Neural progenitor cell (in vitro differentiated cells): ENCODE measurements around the gene SPRR1B. TPM values are rescaled to one million over a fixed set of nuclear protein-coding genes. Genes with fewer than 3 reads are reported as not detected.
"Not testable (repeated sequence)": the region's sequence is repeated elsewhere in the genome, so short reads cannot be mapped to it uniquely, and the experiment has no call there.

ENCODE experiments used
- DNase-seq: peaks from one replicate; pipeline ENCODE4 v3.0.0-alpha.2; 2016; ENCODE audit warnings: low spot score
- H2AFZ ChIP-seq: fragments of 200-600 bp; sonication (generic); replicated peaks from 2 replicates; pipeline ENCODE4 v1.6.1; 2016; ENCODE audit warnings: antibody characterized with exemption
- H3F3A ChIP-seq: fragments of 200-600 bp; sonication (generic); 2 replicates; pipeline ENCODE4 v1.6.1; 2016; ENCODE audit warnings: antibody characterized with exemption, low read depth
- H3K27ac ChIP-seq: fragments of 200-600 bp; sonication (generic); 2 replicates; pipeline ENCODE4 v1.5.1; 2016; ENCODE audit warnings: mild to moderate bottlenecking
- H3K27me3 ChIP-seq: fragments of 200-600 bp; sonication (generic); 2 replicates; pipeline ENCODE4 v1.6.1; 2016; ENCODE audit warnings: mild to moderate bottlenecking, moderate library complexity
- H3K36me3 ChIP-seq: fragments of 200-600 bp; sonication (generic); 2 replicates; pipeline ENCODE4 v1.5.1; 2016
- H3K4me1 ChIP-seq: fragments of 200-600 bp; sonication (generic); 2 replicates; pipeline ENCODE4 v1.6.1; 2016; ENCODE audit warnings: mixed run types
- H3K4me2 ChIP-seq: fragments of 200-600 bp; sonication (generic); 2 replicates; pipeline ENCODE4 v1.6.1; 2016
- H3K4me3 ChIP-seq: fragments of 200-600 bp; sonication (generic); 2 replicates; pipeline ENCODE4 v1.5.1; 2016
- H3K79me2 ChIP-seq: fragments of 200-600 bp; sonication (generic); 2 replicates; pipeline ENCODE4 v1.6.1; 2016; ENCODE audit warnings: low read depth
- H3K9ac ChIP-seq: fragments of 200-600 bp; sonication (generic); 2 replicates; pipeline ENCODE4 v1.6.1; 2016
- H3K9me3 ChIP-seq: fragments of 200-600 bp; sonication (generic); 2 replicates; pipeline ENCODE4 v1.5.1; 2016; ENCODE audit warnings: low read depth
- H4K20me1 ChIP-seq: fragments of 200-600 bp; sonication (generic); 2 replicates; pipeline ENCODE4 v1.6.1; 2016; ENCODE audit warnings: low read depth
- H3K27ac Mint-ChIP-seq: 3 replicates; pipeline ENCODE4 v1.8.0; 2021; ENCODE audit warnings: mixed read lengths
- H3K27me3 Mint-ChIP-seq: 2 replicates; pipeline ENCODE4 v1.8.0; 2022; ENCODE audit warnings: low read depth, mild to moderate bottlenecking, inconsistent platforms, moderate library complexity, mixed read lengths; ENCODE audit not compliant: insufficient read depth
- H3K36me3 Mint-ChIP-seq: 3 replicates; pipeline ENCODE4 v1.8.0; 2021; ENCODE audit warnings: mixed read lengths
- H3K4me1 Mint-ChIP-seq: 3 replicates; pipeline ENCODE4 v1.8.0; 2021; ENCODE audit warnings: mixed read lengths
- H3K4me3 Mint-ChIP-seq: 3 replicates; pipeline ENCODE4 v1.8.0; 2021; ENCODE audit warnings: mild to moderate bottlenecking, moderate library complexity, mixed read lengths
- H3K9me3 Mint-ChIP-seq: 3 replicates; pipeline ENCODE4 v1.8.0; 2020; ENCODE audit warnings: mixed read lengths
- CTCF ChIP-seq: fragments of 200-600 bp; sonication (generic); IDR thresholded peaks from 2 replicates; pipeline ENCODE4 v1.5.1; 2017; ENCODE audit warnings: antibody characterized with exemption, mild to moderate bottlenecking
- EZH2 ChIP-seq: fragments of 200-600 bp; sonication (generic); IDR thresholded peaks from 2 replicates; pipeline ENCODE4 v1.6.1; 2017; ENCODE audit warnings: antibody characterized with exemption, mild to moderate bottlenecking, moderate library complexity
- EZH2phosphoT487 ChIP-seq: fragments of 200-600 bp; sonication (generic); IDR thresholded peaks from 2 replicates; pipeline ENCODE4 v1.6.1; 2017; ENCODE audit warnings: antibody characterized with exemption
- total RNA-seq: library from RNA; depleted of rRNA; stranded (reverse); fragments of >200 nt; gene quantifications from 2 replicates; pipeline ENCODE4 v1.2.3, GENCODE V29; 2015; ENCODE audit warnings: low replicate concordance

SPRR1B gene
- total RNA-seq, 1 donor from 2014 or later = not detected

DNA sequence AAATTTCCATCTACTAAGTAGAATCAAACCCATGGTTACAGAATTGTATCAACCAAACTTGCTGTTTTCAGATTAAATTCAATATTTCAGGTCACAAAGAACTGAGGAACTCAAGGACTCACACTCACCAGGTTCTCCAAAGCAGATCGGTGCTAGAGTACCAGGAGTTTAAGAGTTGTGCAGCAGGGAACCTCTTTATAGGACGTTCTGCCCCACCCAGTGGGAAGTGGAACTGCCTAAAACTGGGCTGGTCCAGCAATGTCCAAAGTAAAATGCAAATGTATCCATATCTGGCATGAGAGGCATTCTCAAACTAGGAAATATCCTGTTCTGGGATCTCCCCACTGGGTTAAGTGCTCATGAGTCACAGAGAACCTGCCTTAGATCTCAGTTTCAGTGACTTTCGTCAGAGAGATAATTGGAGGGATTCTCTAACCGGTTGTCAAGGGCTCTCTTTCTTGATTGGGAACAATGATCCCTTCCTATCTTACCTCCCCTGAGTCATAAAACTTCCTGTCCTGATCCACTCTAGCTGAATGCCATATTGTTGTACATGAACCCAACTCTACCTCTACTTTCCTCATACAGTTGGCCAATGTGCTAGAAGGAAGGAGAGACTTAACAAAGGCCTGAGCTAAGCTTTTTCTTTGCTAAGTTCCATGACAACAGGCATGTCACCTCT is 10.1 kb downstream of the SPRR1B start, which contains the start of gene SPRR2D:
SPRR2D (minus strand) TSS at position 171 of the 682 bp plus-strand sequence. CDS start 774 bp downstream, outside the sequence.
- no peaks in the 10 kb centered on the region for H3K4me1 Mint-ChIP-seq
- H3K27ac Mint-ChIP-seq = no peak within 1 kb of the TSS

GRCh38 chr1:153049211-153049610 is 18.2 kb downstream of the SPRR1B start:
- Mint-ChIP-seq H3K27ac (no peak overlapping the region), H3K36me3 (no peaks in the 10 kb centered on the region), H3K4me3 (no peak overlapping the region), H3K27me3 (no peaks in the 10 kb centered on the region), H3K4me1 (no peaks in the 10 kb centered on the region), H3K9me3 (no peaks in the 10 kb centered on the region)
- Histone ChIP-seq H3F3A (no peaks in the 10 kb centered on the region), H4K20me1 (no peaks in the 10 kb centered on the region), H3K9ac (no peak overlapping the region), H3K79me2 (no peaks in the 10 kb centered on the region), H3K4me3 (no peak overlapping the region), H3K36me3 (no peaks in the 10 kb centered on the region), H3K4me1 (no peaks in the 10 kb centered on the region), H3K27ac (no peak overlapping the region), H3K27me3 (no peaks in the 10 kb centered on the region), H3K9me3 (peaks cover 17% of the 10 kb centered on the region), H3K4me2 (no peak overlapping the region), H2AFZ (no peak overlapping the region)
- DNase-seq = no peak
- TF ChIP-seq EZH2phosphoT487 (no peak), CTCF (no peak), EZH2 (no peak)

More for the DNA sequence above, 10.1 kb downstream of the SPRR1B start, which contains the start of gene SPRR2D:
- no peak for DNase-seq
- H3K36me3 ChIP-seq = no peaks in the 10 kb centered on the region
- H3K4me3 Mint-ChIP-seq = no peak within 1 kb of the TSS
- H3K9me3 Mint-ChIP-seq = no peaks in the 10 kb centered on the region
- TF ChIP-seq EZH2phosphoT487 (no peak), EZH2 (no peak), CTCF (no peak)
- no peaks in the 10 kb centered on the region for H3K27me3 ChIP-seq
- H2AFZ ChIP-seq = no peak within 1 kb of the TSS
- H3K27ac ChIP-seq = no peak within 1 kb of the TSS
- no peaks in the 10 kb centered on the region for H4K20me1 ChIP-seq
- no peak within 1 kb of the TSS for H3K4me3 ChIP-seq
- H3K9ac ChIP-seq = no peak within 1 kb of the TSS
- no peaks in the 10 kb centered on the region for H3K36me3 Mint-ChIP-seq
- no peaks in the 10 kb centered on the region for H3K4me1 ChIP-seq
- H3K27me3 Mint-ChIP-seq = peaks cover 4% of the 10 kb centered on the region
- no peak within 1 kb of the TSS for H3K4me2 ChIP-seq
- H3K9me3 ChIP-seq = peaks cover 5% of the 10 kb centered on the region
- no peaks in the 10 kb centered on the region for H3F3A ChIP-seq
- H3K79me2 ChIP-seq = no peaks in the 10 kb centered on the region

GRCh38 chr1:153056111-153056510 is 25.1 kb downstream of the SPRR1B start:
- H3F3A ChIP-seq, H4K20me1 ChIP-seq, H3K27me3 ChIP-seq, H3K4me2 ChIP-seq, DNase-seq, H3K9me3 Mint-ChIP-seq, H3K36me3 Mint-ChIP-seq, H3K9ac ChIP-seq, H3K27me3 Mint-ChIP-seq, H3K9me3 ChIP-seq, H3K27ac Mint-ChIP-seq, H3K4me3 Mint-ChIP-seq, H2AFZ ChIP-seq, H3K4me1 ChIP-seq, H3K79me2 ChIP-seq, H3K4me1 Mint-ChIP-seq, H3K4me3 ChIP-seq, H3K36me3 ChIP-seq, H3K27ac ChIP-seq: not testable (repeated sequence)

DNA sequence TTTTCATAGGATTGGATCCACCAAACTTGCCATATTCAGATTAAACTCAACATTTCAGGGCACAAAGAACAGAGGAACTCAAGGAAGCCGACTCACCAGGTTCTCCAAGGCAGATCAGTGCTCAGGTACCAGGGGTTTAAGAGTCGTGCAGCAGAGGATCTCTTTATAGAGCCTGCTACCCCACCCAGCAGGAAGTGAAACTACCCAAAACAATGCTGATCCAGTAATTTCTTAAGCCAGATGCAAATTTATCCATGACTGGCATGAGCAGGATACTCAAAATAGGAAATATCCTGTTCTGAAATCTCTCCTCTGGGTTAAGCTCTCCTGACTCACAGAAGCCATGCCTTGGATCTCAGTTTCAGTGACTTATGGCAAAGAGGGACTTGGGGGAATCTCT is 26.4 kb downstream of the SPRR1B start, which contains the start of gene SPRR2A:
SPRR2A (minus strand) TSS at position 138 of the 400 bp plus-strand sequence. CDS start 777 bp downstream, outside the sequence.
- H3K4me3 Mint-ChIP-seq = no peak within 1 kb of the TSS
- H2AFZ ChIP-seq = no peak within 1 kb of the TSS

More for the DNA sequence above, 26.4 kb downstream of the SPRR1B start, which contains the start of gene SPRR2A:
- Mint-ChIP-seq H3K27ac (no peak within 1 kb of the TSS), H3K9me3 (no peaks in the 10 kb centered on the region), H3K4me1 (no peaks in the 10 kb centered on the region), H3K27me3 (no peaks in the 10 kb centered on the region), H3K36me3 (no peaks in the 10 kb centered on the region)
- Histone ChIP-seq H3K9me3 (peaks cover 4% of the 10 kb centered on the region), H3K36me3 (no peaks in the 10 kb centered on the region), H3K4me1 (no peaks in the 10 kb centered on the region), H3K4me3 (no peak within 1 kb of the TSS), H3K4me2 (no peak within 1 kb of the TSS), H3K79me2 (no peaks in the 10 kb centered on the region), H4K20me1 (no peaks in the 10 kb centered on the region), H3F3A (no peaks in the 10 kb centered on the region), H3K27me3 (no peaks in the 10 kb centered on the region), H3K9ac (no peak within 1 kb of the TSS), H3K27ac (no peak within 1 kb of the TSS)
- DNase-seq = no peak
- TF ChIP-seq EZH2phosphoT487 = no peak
- TF ChIP-seq CTCF = no peak
- no peak for TF ChIP-seq EZH2
